ENCODE measurements around the gene DOC2A.
"Not testable (repeated sequence)": the region's sequence is repeated elsewhere in the genome, so short reads cannot be mapped to it uniquely, and the experiment has no call there.

The DOC2A gene

DNA sequence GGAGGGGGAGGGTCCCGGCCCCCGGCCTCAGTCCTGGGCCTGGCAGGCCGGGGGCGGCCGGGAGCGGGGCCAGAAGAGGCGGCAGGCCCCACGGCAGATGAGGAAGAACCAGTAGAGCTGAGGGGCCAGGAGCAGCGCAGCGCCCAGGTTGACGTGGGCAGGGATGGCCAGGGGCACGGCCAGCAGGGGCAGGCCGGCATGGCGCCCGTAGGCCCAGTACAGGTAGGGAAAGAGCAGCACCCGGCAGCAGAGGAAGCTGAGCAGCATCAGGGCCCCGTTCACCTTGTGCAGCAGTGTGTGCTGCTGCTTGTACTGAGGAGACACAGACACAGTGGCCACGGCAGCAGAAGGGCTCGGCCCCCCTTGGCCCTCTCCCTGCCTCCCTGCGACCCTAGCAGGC, 14.3 kb upstream of the DOC2A start:
- Histone ChIP-seq H3K4me3 (ENCODE audit: low read depth, low read length) (no peak overlapping the region), H3K27ac (no peak overlapping the region), H3K36me3 (replicated peaks) (no peaks in the 10 kb centered on the region), H3K27me3 (replicated peaks) (peaks cover 33% of the 10 kb centered on the region)
- TF ChIP-seq, protein P1, sequence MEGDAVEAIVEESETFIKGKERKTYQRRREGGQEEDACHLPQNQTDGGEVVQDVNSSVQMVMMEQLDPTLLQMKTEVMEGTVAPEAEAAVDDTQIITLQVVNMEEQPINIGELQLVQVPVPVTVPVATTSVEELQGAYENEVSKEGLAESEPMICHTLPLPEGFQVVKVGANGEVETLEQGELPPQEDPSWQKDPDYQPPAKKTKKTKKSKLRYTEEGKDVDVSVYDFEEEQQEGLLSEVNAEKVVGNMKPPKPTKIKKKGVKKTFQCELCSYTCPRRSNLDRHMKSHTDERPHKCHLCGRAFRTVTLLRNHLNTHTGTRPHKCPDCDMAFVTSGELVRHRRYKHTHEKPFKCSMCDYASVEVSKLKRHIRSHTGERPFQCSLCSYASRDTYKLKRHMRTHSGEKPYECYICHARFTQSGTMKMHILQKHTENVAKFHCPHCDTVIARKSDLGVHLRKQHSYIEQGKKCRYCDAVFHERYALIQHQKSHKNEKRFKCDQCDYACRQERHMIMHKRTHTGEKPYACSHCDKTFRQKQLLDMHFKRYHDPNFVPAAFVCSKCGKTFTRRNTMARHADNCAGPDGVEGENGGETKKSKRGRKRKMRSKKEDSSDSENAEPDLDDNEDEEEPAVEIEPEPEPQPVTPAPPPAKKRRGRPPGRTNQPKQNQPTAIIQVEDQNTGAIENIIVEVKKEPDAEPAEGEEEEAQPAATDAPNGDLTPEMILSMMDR (IDR thresholded peaks at IDR 0.05; ENCODE audit: low read depth, low read length, missing control alignments) = no peak
- no peak for DNase-seq
- in situ Hi-C loops (cut with HindIII; ENCODE audit: low pct_ligation_motif_present, low sequenced_read_pairs) = no loop called here

DNA sequence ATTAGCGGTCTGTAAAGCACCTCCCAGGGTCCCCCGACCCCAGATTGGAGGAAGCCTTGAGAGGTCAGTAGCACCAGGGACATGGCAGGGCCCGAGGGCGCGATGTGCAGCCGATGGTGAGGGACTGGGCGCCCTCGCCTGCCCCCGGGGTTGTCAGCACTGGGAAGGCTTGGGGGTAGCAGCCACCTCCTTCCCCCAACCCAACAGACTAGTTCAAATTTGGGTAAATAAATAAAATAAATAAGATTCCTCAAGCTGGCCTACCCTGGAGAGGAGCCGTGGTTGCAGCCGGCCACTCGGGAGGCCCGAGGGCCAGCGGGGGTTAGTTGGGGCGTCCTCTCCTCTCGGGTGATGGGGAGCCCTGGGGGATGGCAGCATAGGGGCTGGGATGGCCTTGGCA, 13.6 kb upstream of the DOC2A start:
- in situ Hi-C loops (cut with HindIII; ENCODE audit: low pct_ligation_motif_present, low sequenced_read_pairs) = no loop called here
- no peaks in the 10 kb centered on the region for H3K36me3 ChIP-seq (replicated peaks)
- peaks cover 26% of the 10 kb centered on the region for H3K27me3 ChIP-seq (replicated peaks)
- TF ChIP-seq, protein P1 (IDR thresholded peaks at IDR 0.05; ENCODE audit: low read depth, low read length, missing control alignments) = no peak
- no peak overlapping the region for H3K27ac ChIP-seq
- H3K4me3 ChIP-seq (ENCODE audit: low read depth, low read length) = no peak overlapping the region
- DNase-seq = no peak

DNA sequence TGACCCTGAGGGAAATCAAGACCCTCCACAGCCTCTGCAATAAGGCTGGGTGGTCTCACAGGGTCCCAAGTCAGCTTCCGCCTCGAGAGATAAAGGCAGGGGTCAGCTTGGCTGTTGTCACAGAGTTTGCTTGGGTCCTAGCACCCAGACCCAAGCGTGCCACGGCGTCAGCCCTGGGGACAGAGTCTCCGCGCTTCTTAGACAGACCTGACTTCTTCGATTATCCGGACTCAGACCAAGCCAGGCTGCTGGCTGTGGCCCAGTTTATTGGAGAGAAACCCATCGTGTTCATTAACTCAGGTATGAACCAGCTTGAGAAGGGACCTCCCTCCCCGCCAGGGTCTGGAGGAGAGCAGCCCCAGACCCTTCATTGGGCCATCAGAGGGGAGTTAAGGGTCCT, 12.8 kb upstream of the DOC2A start:
- H3K4me3 ChIP-seq (ENCODE audit: low read depth, low read length) = no peak overlapping the region
- peaks cover 17% of the 10 kb centered on the region for H3K27me3 ChIP-seq (replicated peaks)
- H3K27ac ChIP-seq = no peak overlapping the region
- TF ChIP-seq, protein P1 (IDR thresholded peaks at IDR 0.05; ENCODE audit: low read depth, low read length, missing control alignments) = no peak
- H3K36me3 ChIP-seq (replicated peaks) = no peaks in the 10 kb centered on the region
- DNase-seq = no peak
- in situ Hi-C loops (cut with HindIII; ENCODE audit: low pct_ligation_motif_present, low sequenced_read_pairs) = no loop called here

DNA sequence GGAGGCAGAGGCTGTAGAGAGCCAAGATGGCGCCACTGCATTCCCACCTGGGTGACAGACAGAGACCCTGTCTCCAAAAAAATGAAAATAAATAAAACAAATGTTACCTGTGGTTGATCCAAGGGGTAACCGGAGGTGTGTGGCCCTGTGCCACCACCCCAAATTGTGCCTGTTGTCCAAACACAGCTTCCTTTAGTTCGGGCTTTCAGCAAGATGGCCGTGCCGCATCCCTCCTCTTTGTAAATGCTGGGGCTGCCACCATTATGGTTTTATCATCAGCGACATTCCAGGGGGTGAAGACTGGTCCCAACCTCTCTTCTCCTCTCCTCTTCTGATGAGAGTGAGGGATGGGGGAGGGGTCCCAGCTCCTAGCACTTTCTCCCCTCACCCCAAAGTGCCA, 12.1 kb upstream of the DOC2A start, which contains the start of gene C16orf92:
Gene C16orf92, plus strand, starts transcription at position 312 of the 400 bp plus-strand sequence. CDS start 143 bp downstream, outside the sequence.
- H3K36me3 ChIP-seq (replicated peaks) = no peaks in the 10 kb centered on the region
- in situ Hi-C loops (cut with HindIII; ENCODE audit: low pct_ligation_motif_present, low sequenced_read_pairs) = no loop called here
- H3K27ac ChIP-seq = no peak within 1 kb of the TSS
- peaks cover 12% of the 10 kb centered on the region for H3K27me3 ChIP-seq (replicated peaks)
- H3K4me3 ChIP-seq (ENCODE audit: low read depth, low read length) = no peak within 1 kb of the TSS
- TF ChIP-seq, protein P1 (IDR thresholded peaks at IDR 0.05; ENCODE audit: low read depth, low read length, missing control alignments) = no peak
- no peak for DNase-seq

DNA sequence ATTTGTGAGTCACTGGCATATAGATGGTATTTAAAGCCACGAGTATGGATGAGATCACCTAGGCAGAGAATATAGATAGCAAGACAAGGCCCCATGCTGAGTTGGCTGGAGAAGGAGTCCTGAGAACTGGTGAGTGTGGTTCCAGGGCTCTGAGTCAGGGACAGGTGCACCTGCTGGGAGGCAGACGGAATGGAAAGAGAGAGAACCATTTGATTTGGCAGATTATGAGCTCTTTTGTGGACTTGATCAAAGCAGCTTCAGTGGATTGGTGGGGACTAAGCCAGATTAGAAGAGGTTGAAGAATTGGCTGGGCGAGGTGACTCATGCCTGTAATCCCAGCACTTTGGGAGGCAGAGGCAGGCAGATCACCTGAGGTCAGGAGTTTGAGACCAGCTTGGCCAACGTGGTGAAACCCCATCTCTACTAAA, 7.9 kb upstream of the DOC2A start:
- Histone ChIP-seq H3K27ac (no peak overlapping the region), H3K36me3 (replicated peaks) (no peaks in the 10 kb centered on the region), H3K4me3 (ENCODE audit: low read depth, low read length) (no peak overlapping the region), H3K27me3 (replicated peaks) (peaks cover 2% of the 10 kb centered on the region)
- TF ChIP-seq, protein P1 (IDR thresholded peaks at IDR 0.05; ENCODE audit: low read depth, low read length, missing control alignments) = no peak
- in situ Hi-C loops (cut with HindIII; ENCODE audit: low pct_ligation_motif_present, low sequenced_read_pairs) = no loop called here
- DNase-seq = peak; percentile 39

DNA sequence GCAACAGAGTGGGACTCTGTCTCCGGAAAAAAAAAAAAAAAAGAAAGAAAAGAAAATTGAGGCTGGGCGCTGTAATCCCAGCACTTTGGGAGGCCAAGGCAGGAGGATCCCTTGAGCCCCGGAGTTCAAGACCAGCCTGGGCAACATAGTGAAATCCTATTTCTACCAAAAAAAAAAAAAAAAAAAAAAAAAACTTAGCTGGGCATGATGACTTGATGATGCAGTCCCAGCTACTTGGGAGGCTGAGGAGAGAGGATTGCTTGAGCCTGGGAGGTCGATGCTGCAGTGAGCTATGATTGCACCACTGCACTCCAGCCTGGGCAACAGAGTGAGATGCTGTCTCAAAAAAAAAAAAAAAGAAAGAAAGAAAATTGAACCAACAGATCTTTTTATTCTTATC, 7.1 kb upstream of the DOC2A start:
- DNase-seq; H3K27ac ChIP-seq; H3K36me3 ChIP-seq (replicated peaks); H3K4me3 ChIP-seq (ENCODE audit: low read depth, low read length); in situ Hi-C loops (cut with HindIII; ENCODE audit: low pct_ligation_motif_present, low sequenced_read_pairs); H3K27me3 ChIP-seq (replicated peaks): not testable (repeated sequence)
